Peyer's patch (tissue), 4 donors: ENCODE data around the gene PRPF6.

Experiments used
- POLR2A ChIP-seq, 2 donors: fragments of 450-650 bp; IDR thresholded peaks; one replicate each; pipeline ENCODE4 v1.5.1; 2017; ENCODE audit warnings: antibody characterized with exemption in 2 of 2, mild to moderate bottlenecking in 2 of 2, moderate library complexity in 2 of 2
- TF ChIP-seq, protein P1 (sequence below), 6 experiments: fragments of 450-650 bp in 4 of 6; fragments of 200-600 bp in 2 of 6; sonication (generic) in 1 of 6; IDR thresholded peaks; one replicate each; pipeline ENCODE4 v1.5.1; 2017 to 2019; ENCODE audit warnings: antibody characterized with exemption in 6 of 6, mild to moderate bottlenecking in 3 of 6, moderate library complexity in 1 of 6

DNA sequence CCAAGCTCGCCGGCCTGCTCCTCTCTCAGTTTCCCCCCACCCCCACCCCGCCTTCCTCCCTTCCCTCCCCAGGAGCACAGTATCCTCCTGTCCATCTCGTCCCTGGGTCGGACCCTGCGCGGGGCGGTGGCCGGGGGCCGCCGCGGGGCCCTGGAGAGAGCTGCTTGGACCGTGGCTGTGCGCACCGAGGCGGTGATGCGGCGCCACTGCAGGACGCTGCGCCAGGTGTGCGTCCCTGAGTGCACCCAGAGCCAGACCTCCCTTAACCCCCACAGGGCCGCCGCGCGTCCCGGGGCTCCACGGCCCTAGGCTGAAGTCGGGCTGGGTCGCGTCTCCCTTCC lies 57.3 kb downstream of the PRPF6 start:
- TF ChIP-seq, protein P1, sequence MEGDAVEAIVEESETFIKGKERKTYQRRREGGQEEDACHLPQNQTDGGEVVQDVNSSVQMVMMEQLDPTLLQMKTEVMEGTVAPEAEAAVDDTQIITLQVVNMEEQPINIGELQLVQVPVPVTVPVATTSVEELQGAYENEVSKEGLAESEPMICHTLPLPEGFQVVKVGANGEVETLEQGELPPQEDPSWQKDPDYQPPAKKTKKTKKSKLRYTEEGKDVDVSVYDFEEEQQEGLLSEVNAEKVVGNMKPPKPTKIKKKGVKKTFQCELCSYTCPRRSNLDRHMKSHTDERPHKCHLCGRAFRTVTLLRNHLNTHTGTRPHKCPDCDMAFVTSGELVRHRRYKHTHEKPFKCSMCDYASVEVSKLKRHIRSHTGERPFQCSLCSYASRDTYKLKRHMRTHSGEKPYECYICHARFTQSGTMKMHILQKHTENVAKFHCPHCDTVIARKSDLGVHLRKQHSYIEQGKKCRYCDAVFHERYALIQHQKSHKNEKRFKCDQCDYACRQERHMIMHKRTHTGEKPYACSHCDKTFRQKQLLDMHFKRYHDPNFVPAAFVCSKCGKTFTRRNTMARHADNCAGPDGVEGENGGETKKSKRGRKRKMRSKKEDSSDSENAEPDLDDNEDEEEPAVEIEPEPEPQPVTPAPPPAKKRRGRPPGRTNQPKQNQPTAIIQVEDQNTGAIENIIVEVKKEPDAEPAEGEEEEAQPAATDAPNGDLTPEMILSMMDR (IDR thresholded peaks at IDR 0.05): no peak
- no peak for TF ChIP-seq POLR2A (IDR thresholded peaks at IDR 0.05)
